SK-N-MC (cell line): ENCODE data around the gene PAX7.

ENCODE experiments used
- DNase-seq: peaks from one replicate; pipeline ENCODE4 v3.0.0-alpha.2; 2011; ENCODE audit warnings: low read depth, low spot score
- H3K27ac ChIP-seq: fragments of 200-600 bp; sonication (generic); 2 replicates; pipeline ENCODE4 v1.5.1; 2016; ENCODE audit warnings: mixed run types
- H3K36me3 ChIP-seq: fragments of 200-600 bp; sonication (generic); 2 replicates; pipeline ENCODE4 v1.6.1; 2017; ENCODE audit warnings: antibody characterized with exemption, low read length, mixed read lengths; ENCODE audit not compliant: insufficient read depth
- H3K4me3 ChIP-seq: fragments of 200-600 bp; sonication (generic); 2 replicates; pipeline ENCODE4 v1.5.1; 2016
- H3K9ac ChIP-seq: fragments of 200-600 bp; sonication (generic); 2 replicates; pipeline ENCODE4 v1.8.0; 2017; ENCODE audit warnings: mixed run types, mixed read lengths; ENCODE audit not compliant: insufficient read length
- H3K9me3 ChIP-seq: fragments of 200-600 bp; sonication (generic); 2 replicates; pipeline ENCODE4 v1.6.1; 2017; ENCODE audit warnings: low read depth, mild to moderate bottlenecking, antibody characterized with exemption, low read length, moderate library complexity, mixed read lengths
- EZH2 ChIP-seq: fragments of 200-600 bp; sonication (generic); IDR thresholded peaks from one replicate; pipeline ENCODE4 v1.6.1; 2017; ENCODE audit warnings: antibody characterized with exemption
- FOXP2 ChIP-seq: optimal IDR thresholded peaks from 2 replicates; pipeline ENCODE3; 2011; ENCODE audit warnings: mild to moderate bottlenecking, moderate library complexity; ENCODE audit not compliant: insufficient read depth; ENCODE audit errors: extremely low read length, control extremely low read depth
- POLR2AphosphoS5 ChIP-seq: IDR thresholded peaks from 2 replicates; pipeline ENCODE4 v1.6.1; 2012; ENCODE audit warnings: mild to moderate bottlenecking, low read depth, low read length, borderline replicate concordance

The PAX7 gene

GRCh38 chr1:18719786-18720451 lies 89.3 kb downstream of the PAX7 start:
- 0 out of 2 replicates have a peak, but pooled peaks cover 2% of the 10 kb centered on the region for H3K36me3 ChIP-seq
- H3K4me3 ChIP-seq = no peak overlapping the region
- no peaks in the 10 kb centered on the region for H3K9me3 ChIP-seq
- DNase-seq = no peak
- H3K9ac ChIP-seq = no peak overlapping the region
- TF ChIP-seq EZH2 = no peak
- no peak for TF ChIP-seq FOXP2
- TF ChIP-seq POLR2AphosphoS5 = no peak
- H3K27ac ChIP-seq = no peak overlapping the region

- peaks cover 4% of the 10 kb centered on the region; the same call in 1 of the 2 replicates for H3K36me3 ChIP-seq
- H3K4me3 ChIP-seq = no peak overlapping the region
- no peaks in the 10 kb centered on the region for H3K9me3 ChIP-seq
- no peak overlapping the region for H3K27ac ChIP-seq
- H3K9ac ChIP-seq = no peak overlapping the region
- TF ChIP-seq EZH2 (no peak), FOXP2 (no peak), POLR2AphosphoS5 (no peak)
- DNase-seq = no peak
These were observed 90.4 kb downstream of the PAX7 start for GRCh38 chr1:18721041-18721440.

GRCh38 chr1:18721776-18722175 lies 91.1 kb downstream of the PAX7 start:
- Histone ChIP-seq H3K9ac (no peak overlapping the region), H3K4me3 (no peak overlapping the region), H3K27ac (no peak overlapping the region), H3K9me3 (no peaks in the 10 kb centered on the region), H3K36me3 (peaks cover 6% of the 10 kb centered on the region; the same call in 1 of the 2 replicates)
- TF ChIP-seq EZH2 (no peak), POLR2AphosphoS5 (peak; percentile 13; the same call in 1 of the 2 replicates)
- DNase-seq = no peak

GRCh38 chr1:18722270-18722669 lies 91.6 kb downstream of the PAX7 start:
- Histone ChIP-seq H3K9me3 (no peaks in the 10 kb centered on the region), H3K27ac (no peak overlapping the region), H3K36me3 (peaks cover 11% of the 10 kb centered on the region; the same call in 1 of the 2 replicates), H3K4me3 (no peak overlapping the region), H3K9ac (no peak overlapping the region)
- no peak for TF ChIP-seq EZH2
- TF ChIP-seq FOXP2 = no peak
- no peak for TF ChIP-seq POLR2AphosphoS5
- DNase-seq = no peak

- no peak overlapping the region for H3K9ac ChIP-seq
- H3K9me3 ChIP-seq = no peaks in the 10 kb centered on the region
- H3K27ac ChIP-seq = no peak overlapping the region
- peaks cover 11% of the 10 kb centered on the region; the same call in 1 of the 2 replicates for H3K36me3 ChIP-seq
- peak; percentile 20 for DNase-seq
- TF ChIP-seq POLR2AphosphoS5 = no peak
- TF ChIP-seq FOXP2 = no peak
- TF ChIP-seq EZH2 = no peak
- H3K4me3 ChIP-seq = no peak overlapping the region
These were observed 92.6 kb downstream of the PAX7 start for GRCh38 chr1:18723206-18723605.

- H3K27ac ChIP-seq = no peak overlapping the region
- H3K36me3 ChIP-seq = peaks cover 11% of the 10 kb centered on the region; the same call in 1 of the 2 replicates
- no peak overlapping the region for H3K9ac ChIP-seq
- TF ChIP-seq EZH2 = no peak
- no peak for TF ChIP-seq POLR2AphosphoS5
- TF ChIP-seq FOXP2 = no peak
- H3K4me3 ChIP-seq = no peak overlapping the region
- no peak for DNase-seq
- H3K9me3 ChIP-seq = no peaks in the 10 kb centered on the region
These were observed 93.2 kb downstream of the PAX7 start for GRCh38 chr1:18723701-18724411.

- Histone ChIP-seq H3K36me3 (peaks cover 11% of the 10 kb centered on the region; the same call in 1 of the 2 replicates), H3K4me3 (no peak overlapping the region), H3K9me3 (no peaks in the 10 kb centered on the region), H3K9ac (no peak overlapping the region), H3K27ac (no peak overlapping the region)
- TF ChIP-seq POLR2AphosphoS5 (no peak), EZH2 (no peak), FOXP2 (no peak)
- no peak for DNase-seq
These were observed 94.2 kb downstream of the PAX7 start for GRCh38 chr1:18724801-18725200.

- DNase-seq = no peak
- Histone ChIP-seq H3K36me3 (peaks cover 11% of the 10 kb centered on the region; the same call in 1 of the 2 replicates), H3K27ac (no peak overlapping the region), H3K9ac (no peak overlapping the region), H3K4me3 (no peak overlapping the region), H3K9me3 (no peaks in the 10 kb centered on the region)
- TF ChIP-seq POLR2AphosphoS5 = no peak
- TF ChIP-seq EZH2 = no peak
- no peak for TF ChIP-seq FOXP2
These were observed 94.7 kb downstream of the PAX7 start for GRCh38 chr1:18725231-18725895.
